Esophagus muscularis mucosa (tissue), 4 donors: ENCODE results near the gene EPHB3.

ENCODE experiments used
- CTCF ChIP-seq, 3 experiments: fragments of 200-600 bp in 2 of 3; fragments of 450-650 bp in 1 of 3; sonication (generic) in 2 of 3; IDR thresholded peaks; one replicate each; pipeline ENCODE4 v1.5.1; 2017 to 2019; ENCODE audit warnings: antibody characterized with exemption in 3 of 3, mild to moderate bottlenecking in 2 of 3, moderate library complexity in 1 of 3
- EP300 ChIP-seq: sonication (generic); formaldehyde crosslinking; IDR thresholded peaks from one replicate; pipeline ENCODE4 v1.6.1; 2017; ENCODE audit warnings: antibody characterized with exemption
- POLR2AphosphoS5 ChIP-seq, 2 donors: sonication (generic); formaldehyde crosslinking; IDR thresholded peaks; one replicate each; pipeline ENCODE4 v1.6.1; 2017; ENCODE audit warnings: antibody characterized with exemption in 2 of 2

- TF ChIP-seq POLR2AphosphoS5 (IDR thresholded peaks at IDR 0.05) (no peak), CTCF (IDR thresholded peaks at IDR 0.05) (no peak), EP300 (no peak)
Observed at GRCh38 chr3:184610245-184610871, 48.8 kb downstream of the EPHB3 start.
